CD4-positive, alpha-beta T cell treated with Interleukin-15 for 1 hour (primary cell): ENCODE measurements around the gene ZNF566.
A peak's percentile ranks its signal among the peaks of the same experiment; 100 is the strongest.

Experiments
- DNase-seq: peaks from one replicate; pipeline ENCODE4 v3.0.0-alpha.2; 2020

Gene ZNF566

DNA sequence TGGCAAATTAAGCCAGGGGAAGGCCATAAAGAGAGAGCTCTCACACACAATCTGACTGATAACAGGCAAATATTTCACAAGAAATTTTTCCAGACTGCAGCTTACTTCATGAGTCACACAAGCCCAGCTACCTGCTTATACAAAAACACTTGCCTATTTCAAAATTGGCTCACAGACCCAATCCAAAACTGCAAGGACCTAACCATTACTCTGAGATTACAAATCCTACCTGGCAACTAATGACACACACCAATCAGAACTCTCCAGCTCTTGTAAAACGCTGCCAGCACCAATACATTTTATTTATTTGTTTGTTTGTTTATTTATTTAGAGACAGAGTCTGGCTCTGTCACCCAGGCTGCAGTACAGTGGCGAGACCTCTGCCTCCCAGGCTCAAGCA, 52.8 kb downstream of the ZNF566 start:
- no peak for DNase-seq

DNA sequence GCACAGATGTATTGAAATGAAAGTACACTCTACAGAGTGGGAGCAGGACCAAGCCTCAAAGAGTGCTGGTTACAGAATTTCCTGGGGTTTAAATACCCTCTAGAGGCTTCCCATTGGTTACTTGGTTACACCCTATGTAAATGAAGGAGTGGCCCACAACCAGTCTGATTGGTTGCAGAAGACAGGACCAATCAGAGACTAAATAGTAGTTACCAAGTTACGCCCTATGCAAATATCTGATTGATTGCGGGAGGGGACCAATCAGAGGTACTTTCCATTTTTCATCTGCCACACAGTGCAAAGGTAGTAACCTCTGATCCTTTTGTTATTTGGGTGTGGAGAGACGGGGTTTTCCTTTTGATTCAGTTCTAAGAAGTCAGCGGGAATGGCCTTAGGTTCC, 65.4 kb downstream of the ZNF566 start:
- DNase-seq = no peak

DNA sequence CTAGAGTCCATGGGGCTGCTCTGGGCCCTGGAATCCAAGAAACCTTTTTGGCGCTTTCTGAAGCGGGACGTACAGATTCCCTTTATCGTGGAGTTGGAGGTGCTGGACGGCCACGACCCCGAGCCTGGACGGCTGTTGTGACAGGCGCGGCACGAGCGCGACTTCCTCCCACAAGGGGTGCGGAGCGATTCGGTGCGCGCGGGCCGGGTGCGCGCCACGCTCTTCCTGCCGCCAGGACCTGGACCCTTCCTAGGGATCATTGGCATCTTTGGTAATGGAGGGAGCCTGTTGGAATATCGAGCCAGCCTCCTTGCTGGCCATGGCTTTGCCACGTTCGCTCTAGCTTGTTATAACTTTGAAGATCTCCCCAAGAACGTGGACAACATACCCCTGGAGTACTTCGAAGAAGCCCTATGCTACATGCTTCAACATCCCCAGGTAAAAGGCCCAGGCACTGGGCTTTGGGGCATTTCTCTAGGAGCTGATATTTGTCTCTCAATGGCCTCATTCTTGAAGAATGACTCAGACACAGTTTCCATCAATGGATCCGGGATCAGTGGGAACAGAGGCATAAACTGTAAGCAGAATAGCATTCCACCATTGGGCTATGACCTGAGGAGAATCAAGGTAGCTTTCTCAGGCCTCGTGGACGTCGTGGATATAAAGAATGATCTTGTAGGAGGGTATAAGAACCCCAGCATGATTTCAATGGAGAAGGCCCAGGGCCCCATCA, 67.4 kb downstream of the ZNF566 start:
- DNase-seq = no peak

DNA sequence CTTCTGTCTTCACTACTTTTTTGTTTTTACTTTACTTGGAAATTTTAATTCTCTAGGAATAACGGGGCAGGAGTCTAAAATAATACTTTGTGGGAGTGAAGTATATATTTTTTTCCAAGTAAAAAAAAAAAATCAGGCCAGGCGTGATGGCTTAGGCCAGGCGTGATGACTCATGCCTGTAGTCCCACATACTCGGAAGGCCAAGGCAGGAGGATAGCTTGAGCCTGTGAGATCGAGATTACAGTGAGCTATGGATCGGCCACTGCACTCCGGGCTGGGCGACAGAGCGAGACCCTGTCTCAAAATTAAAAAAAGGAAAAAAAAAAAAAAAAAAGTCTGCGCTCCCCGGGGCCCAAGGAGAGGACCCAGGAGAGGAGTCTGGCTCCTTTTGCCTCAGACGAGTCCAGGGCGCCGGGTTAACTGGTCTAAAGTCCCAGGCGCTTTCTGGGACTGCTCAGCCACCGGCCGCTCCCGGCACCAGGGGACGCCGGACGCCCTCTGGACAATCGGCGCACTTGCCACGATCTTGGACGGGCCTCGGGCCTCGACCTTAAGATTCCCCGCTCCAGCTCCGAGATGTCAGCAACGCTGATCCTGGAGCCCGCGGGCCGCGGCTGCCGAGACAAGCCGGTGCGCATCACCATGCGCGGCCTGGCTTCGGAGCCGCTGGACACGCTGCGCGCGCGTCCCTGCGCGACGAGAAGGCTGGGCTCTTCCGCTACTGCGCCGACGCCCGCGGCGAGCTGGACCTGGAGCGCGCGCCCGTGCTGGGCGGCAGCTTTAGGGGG, 68.2 kb downstream of the ZNF566 start:
- no peak for DNase-seq

DNA sequence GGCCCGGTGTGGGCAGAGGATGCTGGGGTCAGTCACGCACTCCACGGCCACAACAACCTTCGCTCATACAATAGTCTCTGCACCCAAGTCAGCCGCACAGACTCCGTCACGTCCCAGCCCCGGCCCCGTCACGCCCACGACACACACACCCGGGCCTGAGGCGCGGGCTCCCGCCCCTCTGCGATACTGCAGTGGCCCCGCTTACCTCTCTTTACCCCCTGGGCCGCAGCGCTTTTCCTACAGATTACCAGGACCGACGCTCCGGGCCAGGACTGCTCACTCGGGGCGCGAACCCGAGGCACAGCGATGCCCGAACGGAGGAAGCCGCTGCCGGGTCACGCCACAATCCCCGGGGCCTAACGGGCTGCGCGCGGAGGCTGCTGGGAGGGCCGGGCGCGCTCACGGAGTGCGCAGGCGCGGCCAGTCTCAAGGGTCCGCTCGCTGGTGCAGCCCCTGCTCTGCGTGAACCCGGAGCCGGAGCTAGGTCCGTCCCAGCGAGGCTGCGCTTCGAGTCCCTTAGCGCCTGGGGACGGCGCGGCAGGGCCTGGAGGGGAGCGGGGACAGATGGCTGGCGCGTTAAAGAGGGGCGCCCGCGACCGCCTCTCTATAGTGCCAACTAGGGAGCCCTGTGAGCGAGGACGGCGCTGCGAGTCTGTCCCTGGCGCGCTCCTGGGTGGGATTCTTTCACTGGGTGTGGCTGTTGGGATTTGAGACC, 70.9 kb downstream of the ZNF566 start, which contains the start of gene ZFP82:
Gene ZFP82, minus strand, starts transcription at position 358 of the 715 bp plus-strand sequence. CDS start 8,855 bp downstream, outside the sequence.
- peak; percentile 84 for DNase-seq

DNA sequence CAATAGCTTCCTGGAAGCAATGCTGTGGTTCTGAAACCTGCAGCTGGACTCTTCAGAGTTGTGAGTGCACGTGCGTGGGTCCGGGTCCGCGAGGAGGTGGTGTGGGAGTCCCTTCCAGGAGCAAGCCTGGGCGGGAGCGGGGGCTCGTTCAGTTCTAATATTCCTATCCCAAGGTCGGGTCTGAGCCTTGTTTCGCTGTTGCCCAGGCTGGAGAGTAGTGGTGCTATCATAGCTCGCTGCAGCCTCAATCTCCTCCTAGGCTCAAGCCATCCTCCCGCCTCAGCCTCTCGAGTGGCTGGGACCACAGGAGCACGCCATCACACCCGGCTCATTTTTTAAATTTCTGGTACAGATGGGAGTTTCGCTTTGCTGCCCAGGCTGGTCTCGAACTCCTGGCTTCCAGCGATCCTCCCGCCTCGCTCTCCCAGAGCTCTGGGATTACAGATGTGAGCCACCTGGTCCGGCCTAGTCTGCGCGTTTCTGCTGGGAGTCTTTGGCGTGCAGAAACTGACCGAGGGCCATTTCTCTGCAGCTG, 71.5 kb downstream of the ZNF566 start:
- no peak for DNase-seq

DNA sequence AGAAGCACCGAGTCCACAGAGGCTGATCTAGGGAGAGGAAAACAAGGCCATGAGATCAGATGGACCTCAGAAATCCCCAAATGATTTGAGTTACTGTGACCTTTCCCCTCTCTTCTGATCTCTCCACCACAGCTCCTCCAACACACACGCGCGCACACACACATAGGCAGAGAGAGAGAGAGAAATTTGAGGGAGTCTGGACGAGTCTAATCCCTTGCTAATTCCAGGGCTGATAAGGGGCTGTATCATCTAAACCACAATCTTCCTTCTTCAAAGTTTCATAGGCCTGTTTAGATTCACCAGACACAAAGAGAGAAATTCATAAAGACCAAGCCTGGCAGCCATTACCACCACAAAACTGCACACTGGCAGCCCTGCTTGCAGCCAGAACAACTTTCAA, 79.5 kb downstream of the ZNF566 start:
- DNase-seq = no peak

DNA sequence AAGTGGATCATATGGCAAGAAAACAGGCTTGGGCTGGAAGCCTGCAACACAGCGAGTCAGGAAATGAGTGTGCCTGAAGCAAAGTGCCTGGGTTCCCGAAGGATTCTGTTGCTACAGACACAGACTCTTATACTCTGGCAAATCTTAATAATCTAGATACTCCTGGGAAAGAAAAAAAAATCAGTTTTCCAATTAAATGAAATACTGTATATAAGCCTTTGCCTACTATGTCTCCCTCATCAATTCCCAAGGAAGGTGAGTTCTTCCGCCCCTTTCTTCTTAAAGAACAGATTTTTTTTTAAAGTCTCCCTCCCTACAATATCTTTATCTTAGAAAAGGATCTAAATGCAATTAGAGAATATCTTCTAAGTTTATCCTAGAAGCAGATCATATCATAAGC, 81.3 kb downstream of the ZNF566 start:
- DNase-seq = no peak

DNA sequence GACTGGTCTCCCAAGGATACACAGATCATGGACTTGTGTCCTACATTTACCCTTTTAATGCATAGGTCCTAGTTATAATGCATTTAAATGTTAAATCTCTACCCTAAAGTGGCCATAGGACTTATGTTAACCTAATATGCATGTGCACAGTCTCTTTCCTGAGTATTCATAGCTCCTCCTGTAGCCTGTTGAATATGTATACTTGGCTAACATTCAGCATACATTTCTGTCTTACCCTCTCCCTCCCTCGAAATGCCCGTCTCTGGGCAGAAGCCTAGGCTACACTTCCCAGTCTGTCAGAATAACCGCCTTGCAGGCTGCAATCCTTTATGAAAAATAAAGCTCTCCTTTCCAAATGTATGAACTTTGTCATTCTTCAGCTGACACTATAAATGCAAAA, 84.9 kb downstream of the ZNF566 start:
- no peak for DNase-seq

DNA sequence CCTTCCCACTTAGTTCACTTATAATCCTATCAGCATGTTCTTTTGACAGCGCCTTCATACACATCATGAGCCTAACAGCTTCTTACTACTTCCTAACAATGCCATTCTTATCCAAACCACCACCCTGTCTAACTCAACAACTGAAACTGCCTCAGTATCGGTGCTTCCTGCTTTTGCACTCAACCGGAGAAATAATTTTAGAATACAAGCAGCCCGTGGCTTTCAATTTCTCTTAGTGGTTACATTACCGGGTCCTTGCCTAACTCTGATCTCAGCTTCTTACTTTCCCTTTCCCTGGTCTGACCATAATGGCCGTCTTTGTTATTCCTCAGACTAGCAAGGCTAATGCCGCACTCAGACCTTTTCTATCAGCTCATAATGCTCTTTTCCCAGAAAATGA, 87.9 kb downstream of the ZNF566 start:
- no peak for DNase-seq

DNA sequence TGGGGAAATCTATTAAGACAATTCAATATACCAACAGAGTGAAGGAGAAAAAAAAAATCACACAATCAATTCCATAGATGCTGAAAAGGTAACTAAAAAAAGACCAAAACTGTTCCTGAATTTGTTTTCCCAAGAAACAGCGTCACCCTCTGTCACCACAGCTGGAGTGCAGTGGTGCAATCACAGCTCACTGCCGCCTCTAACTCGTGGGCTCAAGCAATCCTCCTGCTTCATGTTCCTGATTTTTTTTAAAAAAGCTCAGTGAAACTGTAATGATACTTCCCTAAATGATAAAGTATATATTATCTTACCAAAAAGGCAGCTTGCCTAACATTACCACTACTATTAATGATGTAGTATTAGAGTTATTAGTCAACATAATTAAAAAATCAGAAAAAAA, 90.8 kb downstream of the ZNF566 start:
- no peak for DNase-seq
